Activated T-helper 2 cell treated with anti-CD3 and anti-CD28 coated beads, Interferon-gamma antibody, Interleukin-2, Interleukin-4, amounts not matched to agents 10 μg/mL and 5 μg/mL and 100 μg/mL, durations not matched to agents 14 hours and 24 hours and 36 hours (primary cell): ENCODE measurements around the gene GARIN6. TPM values are rescaled to one million over a fixed set of nuclear protein-coding genes. Genes with fewer than 3 reads are reported as not detected.

Source experiments
- DNase-seq: peaks from one replicate; pipeline ENCODE4 v3.0.0; 2021; ENCODE audit warnings: low spot score
- H3K27ac Mint-ChIP-seq: one replicate; pipeline ENCODE4 v1.8.0; 2021; ENCODE audit warnings: mixed read lengths
- H3K27me3 Mint-ChIP-seq: one replicate; pipeline ENCODE4 v1.8.0; 2021; ENCODE audit warnings: low read depth, mixed read lengths
- H3K36me3 Mint-ChIP-seq: one replicate; pipeline ENCODE4 v1.8.0; 2021; ENCODE audit warnings: low read depth, mixed read lengths
- H3K4me1 Mint-ChIP-seq: one replicate; pipeline ENCODE4 v1.8.0; 2021; ENCODE audit warnings: low read depth, mixed read lengths
- H3K4me3 Mint-ChIP-seq: one replicate; pipeline ENCODE4 v1.8.0; 2021; ENCODE audit warnings: low read depth, mild to moderate bottlenecking, moderate library complexity, mixed read lengths
- H3K9me3 Mint-ChIP-seq: one replicate; pipeline ENCODE4 v1.8.0; 2021; ENCODE audit warnings: mixed read lengths
- intact Hi-C: fragments of 100-400 bp; cut with micrococcal nuclease; formaldehyde crosslinking; loops from one replicate; pipeline ENCODE4 v1.15.1; 2023
- total RNA-seq: library from RNA; stranded (reverse); gene quantifications from 2 replicates; pipeline ENCODE4 v1.2.3, GENCODE V29; 2022

The GARIN6 gene
- total RNA-seq, 1 donor from 2014 or later, result not detected

DNA sequence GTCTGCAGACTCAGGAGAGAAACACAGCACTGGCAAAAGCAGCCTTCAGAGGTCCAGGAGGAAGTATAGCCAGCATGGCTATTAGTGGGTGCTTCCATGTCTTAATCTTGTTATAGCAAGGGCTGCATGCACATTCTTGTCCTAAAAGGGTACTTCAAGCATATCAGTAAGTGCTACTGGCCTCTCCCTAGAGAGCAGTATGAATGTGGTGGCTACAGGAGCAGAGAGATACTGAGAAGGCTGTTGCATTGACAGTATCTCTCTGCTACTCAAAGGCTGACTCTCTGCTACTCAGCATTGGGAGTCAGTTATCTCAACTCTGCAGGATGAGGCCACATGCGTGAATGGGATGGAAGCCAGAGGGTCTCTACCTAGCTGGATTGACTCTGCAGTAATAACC, 2.0 kb downstream of the GARIN6 start:
- Mint-ChIP-seq H3K27ac (no peak overlapping the region), H3K4me1 (no peaks in the 10 kb centered on the region), H3K27me3 (no peaks in the 10 kb centered on the region), H3K36me3 (no peaks in the 10 kb centered on the region), H3K4me3 (no peak overlapping the region), H3K9me3 (no peaks in the 10 kb centered on the region)
- DNase-seq, result no peak
- intact Hi-C loops, result no loop called here

DNA sequence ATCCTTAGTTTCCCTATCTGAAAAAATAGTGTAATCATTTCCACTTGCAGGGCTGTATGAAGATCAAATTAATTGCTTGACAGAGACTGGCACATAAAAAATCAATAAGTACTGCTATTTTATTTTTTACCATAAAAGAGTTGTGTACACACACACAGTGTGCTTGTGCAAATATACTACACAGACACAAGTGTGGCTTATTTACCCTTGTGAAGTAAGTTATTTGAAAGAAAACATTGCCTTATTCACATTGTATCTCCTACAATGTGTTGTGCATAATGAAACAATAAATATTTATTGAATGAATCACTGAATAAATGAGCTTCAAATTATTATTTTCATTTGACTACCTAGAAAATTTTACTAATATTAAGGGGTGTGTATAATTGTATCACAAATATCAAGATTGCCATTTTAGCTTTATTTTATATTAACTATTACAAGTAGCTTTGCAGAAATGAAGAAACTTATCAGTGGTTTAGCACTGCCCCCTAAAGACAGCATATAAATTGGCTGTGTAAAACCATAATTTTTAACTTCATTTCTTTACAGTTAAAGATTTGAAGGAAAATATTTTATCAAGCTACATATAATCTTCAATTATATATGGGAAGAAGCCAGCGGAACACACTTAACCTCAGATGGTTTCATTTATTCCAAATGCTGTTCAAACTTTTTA, 11.3 kb downstream of the GARIN6 start:
- Mint-ChIP-seq H3K4me1 (no peaks in the 10 kb centered on the region), H3K27ac (no peak overlapping the region)
- intact Hi-C loops, result no loop called here

DNA sequence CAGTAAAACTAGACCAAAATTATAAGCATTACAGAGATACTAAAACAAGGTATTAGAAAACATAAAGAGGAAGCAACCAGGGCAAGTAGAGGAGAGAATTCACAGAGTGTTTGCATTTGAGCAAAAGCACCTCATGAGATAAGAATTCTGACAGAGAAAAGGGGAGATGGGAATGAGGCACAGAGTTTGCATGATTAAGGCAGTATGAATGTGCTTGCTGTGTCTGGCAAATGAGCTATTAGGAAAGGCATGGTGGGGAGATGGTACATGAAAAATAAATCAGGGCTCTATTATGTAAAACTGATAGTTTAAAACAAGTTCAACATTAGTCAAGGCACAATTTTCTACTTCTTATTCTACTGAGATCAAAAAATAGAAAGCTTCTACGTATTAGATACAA, 23.1 kb downstream of the GARIN6 start:
- DNase-seq, result no peak
- peaks cover 6% of the 10 kb centered on the region for H3K9me3 Mint-ChIP-seq
- intact Hi-C loops, result no loop called here

More for the DNA sequence above, 11.3 kb downstream of the GARIN6 start:
- no peaks in the 10 kb centered on the region for H3K9me3 Mint-ChIP-seq
- H3K36me3 Mint-ChIP-seq, result no peaks in the 10 kb centered on the region
- H3K4me3 Mint-ChIP-seq, result no peak overlapping the region
- no peaks in the 10 kb centered on the region for H3K27me3 Mint-ChIP-seq
- no peak for DNase-seq

DNA sequence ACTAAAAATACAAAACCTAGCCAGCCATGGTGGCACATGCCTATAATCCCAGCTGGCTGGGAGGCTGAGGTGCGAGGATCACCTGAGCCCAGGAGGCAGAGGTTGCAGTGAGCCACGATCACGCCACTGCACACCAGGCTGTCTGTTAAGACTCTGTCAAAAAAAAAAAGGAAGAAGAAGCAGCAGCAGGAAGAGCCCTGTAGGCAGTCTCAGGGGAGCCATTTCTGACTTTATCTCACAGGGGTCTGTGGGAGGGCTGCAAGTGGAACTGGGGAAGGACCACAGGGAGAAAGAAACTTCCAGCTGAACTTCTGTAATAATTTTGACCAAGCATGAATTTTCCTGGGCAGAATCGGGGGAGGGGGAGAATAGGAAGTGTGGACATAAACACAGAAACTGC, 32.7 kb downstream of the GARIN6 start:
- DNase-seq, result no peak
- intact Hi-C loops, result no loop called here
- Mint-ChIP-seq H3K36me3 (no peaks in the 10 kb centered on the region), H3K27me3 (no peaks in the 10 kb centered on the region), H3K4me1 (no peaks in the 10 kb centered on the region), H3K4me3 (no peak overlapping the region), H3K27ac (no peak overlapping the region), H3K9me3 (peaks cover 16% of the 10 kb centered on the region)

More for the DNA sequence above, 23.1 kb downstream of the GARIN6 start:
- no peaks in the 10 kb centered on the region for H3K36me3 Mint-ChIP-seq
- no peak overlapping the region for H3K4me3 Mint-ChIP-seq
- H3K4me1 Mint-ChIP-seq, result no peaks in the 10 kb centered on the region
- H3K27ac Mint-ChIP-seq, result no peak overlapping the region
- no peaks in the 10 kb centered on the region for H3K27me3 Mint-ChIP-seq

DNA sequence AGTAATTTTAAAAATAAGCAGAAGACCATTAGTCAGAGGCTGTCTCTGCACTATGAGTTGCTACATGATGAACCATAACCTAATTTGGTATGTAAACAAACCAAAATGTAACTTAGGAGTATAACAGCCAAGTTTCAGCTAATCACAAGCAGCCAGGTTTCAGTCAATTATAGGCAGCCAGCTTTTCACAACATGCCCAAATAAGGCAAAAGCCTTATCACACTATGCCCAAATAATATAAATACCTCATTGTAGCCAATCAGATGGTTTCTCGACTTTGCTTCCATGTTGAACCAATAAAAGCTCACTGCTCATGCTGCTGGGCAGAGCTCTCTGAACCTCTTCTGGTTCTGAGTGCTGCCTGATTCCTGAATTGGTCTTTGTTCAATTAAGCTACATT, 38.6 kb downstream of the GARIN6 start:
- DNase-seq, result no peak

DNA sequence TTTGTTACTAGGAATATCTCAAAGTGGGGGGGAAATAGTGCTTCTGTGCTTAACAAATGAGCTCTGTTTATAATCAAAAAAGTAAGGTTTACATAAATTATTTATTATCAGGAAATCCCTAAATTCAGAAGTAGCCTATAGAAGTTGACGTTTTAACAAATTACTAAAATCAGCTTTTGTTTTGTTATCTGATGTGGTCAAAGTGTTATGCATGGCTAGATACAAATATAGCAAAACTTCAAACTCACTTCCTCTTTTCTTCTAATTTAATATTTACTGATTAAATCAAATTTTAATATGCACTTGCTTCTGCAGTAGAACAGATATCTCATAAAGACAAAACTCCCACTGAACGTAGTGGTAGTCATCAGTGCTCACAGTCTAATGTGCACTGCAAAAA, 47.5 kb downstream of the GARIN6 start:
- Mint-ChIP-seq H3K4me1 (no peaks in the 10 kb centered on the region), H3K4me3 (no peak overlapping the region), H3K27me3 (no peaks in the 10 kb centered on the region), H3K9me3 (no peaks in the 10 kb centered on the region), H3K27ac (no peak overlapping the region), H3K36me3 (no peaks in the 10 kb centered on the region)
- DNase-seq, result no peak
- intact Hi-C loops, result no loop called here

More for the DNA sequence above, 38.6 kb downstream of the GARIN6 start:
- H3K36me3 Mint-ChIP-seq, result no peaks in the 10 kb centered on the region
- H3K9me3 Mint-ChIP-seq, result peaks cover 4% of the 10 kb centered on the region
- H3K27me3 Mint-ChIP-seq, result no peaks in the 10 kb centered on the region
- no peaks in the 10 kb centered on the region for H3K4me1 Mint-ChIP-seq
- H3K27ac Mint-ChIP-seq, result no peak overlapping the region
- no peak overlapping the region for H3K4me3 Mint-ChIP-seq
- intact Hi-C loops, result no loop called here
